ENCODE results near the gene EFNB2.

DNA sequence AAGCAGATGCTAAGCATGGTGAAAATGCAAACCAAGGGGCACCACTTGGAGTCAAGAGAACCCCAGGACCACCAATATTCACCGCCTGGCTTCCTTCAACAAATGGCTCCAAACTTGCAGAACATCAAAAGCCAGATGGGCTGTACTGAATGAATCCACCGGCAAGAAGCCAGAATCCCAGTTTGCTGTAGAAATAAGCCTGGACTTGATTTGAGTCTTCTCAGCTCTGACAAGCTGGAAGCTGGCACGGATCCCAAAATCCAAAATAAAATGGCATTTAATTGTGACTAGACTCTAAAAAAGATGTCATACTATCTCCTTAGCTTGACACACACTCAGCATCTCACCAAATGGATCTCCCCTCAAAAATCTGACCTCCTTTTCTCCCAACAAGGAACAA, 11.9 kb downstream of the EFNB2 start:
- TF ChIP-seq POLR2AphosphoS5 (IDR thresholded peaks at IDR 0.05; ENCODE audit: low read depth, low read length) (no peak), PAX5 (IDR thresholded peaks at IDR 0.05; ENCODE audit: insufficient read depth, low read length, severe bottlenecking) (no peak)
